HL-60/S4 treated with phorbol 12-myristate 13-acetate at 8.2 ng/mL for 4 days and 3 days (cell line): ENCODE data around the gene NINL.
"Not testable (repeated sequence)": the region's sequence is repeated elsewhere in the genome, so short reads cannot be mapped to it uniquely, and the experiment has no call there.

ENCODE experiments used
- in situ Hi-C: fragments of 300-500 bp; cut with MboI; formaldehyde crosslinking; loops from 2 replicates; pipeline ENCODE4 v1.15.0; 2022; ENCODE audit warnings: low sequenced_read_pairs

The NINL gene

GRCh38 chr20:25553819-25554296 lies 31.5 kb downstream of the NINL start:
- in situ Hi-C loops: no loop called here

- in situ Hi-C loops: no loop called here
Measured at GRCh38 chr20:25552977-25553376, 32.4 kb downstream of the NINL start.

DNA sequence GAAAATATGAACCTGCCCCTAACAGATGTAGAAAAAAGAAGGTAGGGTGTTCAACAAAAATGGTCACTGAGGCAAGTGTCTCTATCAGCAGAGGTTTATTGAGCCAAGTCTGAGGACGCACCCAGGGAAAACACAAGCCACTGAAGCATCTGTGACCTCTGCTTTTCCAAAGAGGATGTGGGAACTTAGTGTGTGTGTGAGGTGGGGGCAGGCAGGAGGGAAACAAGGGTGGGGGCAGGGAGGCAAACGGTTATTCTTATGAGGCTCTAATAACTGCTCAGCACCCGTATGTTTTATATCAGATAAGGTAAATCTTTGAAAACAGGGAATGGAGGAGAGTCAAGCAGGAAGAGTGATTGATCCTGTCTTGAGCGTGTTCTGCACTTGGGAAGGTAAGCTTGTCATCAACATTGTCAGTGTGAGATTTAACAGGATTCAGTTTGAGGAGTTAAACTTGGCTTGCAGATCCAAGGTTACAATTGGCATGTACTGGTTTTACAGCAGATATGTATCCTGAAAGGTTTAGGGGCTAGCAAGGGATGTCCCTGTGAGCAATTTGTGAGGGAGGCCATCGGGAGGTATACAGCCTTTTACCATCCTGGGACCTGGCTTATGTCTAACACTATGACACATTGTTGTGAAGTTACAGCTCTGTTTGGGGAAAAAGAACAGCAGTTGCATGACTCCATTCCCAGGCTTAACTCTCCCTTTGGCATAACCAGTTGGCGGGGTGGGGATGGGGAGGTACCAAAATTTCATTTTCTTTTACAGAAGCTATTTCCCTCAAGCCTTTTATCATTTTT lies 33.7 kb downstream of the NINL start:
- in situ Hi-C loops: no loop called here

- in situ Hi-C loops: not testable (repeated sequence)
Measured at GRCh38 chr20:25550645-25551337, 34.5 kb downstream of the NINL start.

DNA sequence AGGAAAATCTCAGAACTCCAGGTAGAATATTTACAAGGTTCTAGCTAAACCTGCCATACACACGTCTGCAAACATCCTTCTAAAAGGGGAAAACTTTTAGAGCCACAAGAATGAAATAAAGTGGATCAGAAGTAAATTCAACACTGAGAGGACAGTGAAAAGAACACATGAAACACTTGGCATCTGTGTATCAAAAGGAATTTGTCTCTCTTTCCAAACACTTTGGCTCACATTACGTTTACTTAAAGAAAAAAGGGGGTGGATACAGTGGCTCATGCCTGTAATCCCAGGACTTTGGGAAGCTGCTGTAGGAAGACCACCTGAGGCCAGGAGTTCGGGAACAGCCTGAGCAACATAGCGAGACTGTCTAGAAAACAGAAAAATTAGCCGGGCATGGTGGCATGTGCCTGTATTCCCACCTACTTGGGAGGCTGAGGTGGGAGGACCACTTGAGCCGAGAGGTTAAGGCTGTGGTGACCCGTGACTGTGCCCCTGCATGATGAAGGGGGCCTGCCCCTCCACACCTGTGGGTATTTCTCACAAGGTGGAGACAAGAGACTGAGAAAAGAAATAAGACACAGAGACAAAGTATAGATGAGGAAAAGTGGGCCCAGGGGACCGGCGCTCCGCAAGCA lies 35.4 kb downstream of the NINL start:
- in situ Hi-C loops: no loop called here

DNA sequence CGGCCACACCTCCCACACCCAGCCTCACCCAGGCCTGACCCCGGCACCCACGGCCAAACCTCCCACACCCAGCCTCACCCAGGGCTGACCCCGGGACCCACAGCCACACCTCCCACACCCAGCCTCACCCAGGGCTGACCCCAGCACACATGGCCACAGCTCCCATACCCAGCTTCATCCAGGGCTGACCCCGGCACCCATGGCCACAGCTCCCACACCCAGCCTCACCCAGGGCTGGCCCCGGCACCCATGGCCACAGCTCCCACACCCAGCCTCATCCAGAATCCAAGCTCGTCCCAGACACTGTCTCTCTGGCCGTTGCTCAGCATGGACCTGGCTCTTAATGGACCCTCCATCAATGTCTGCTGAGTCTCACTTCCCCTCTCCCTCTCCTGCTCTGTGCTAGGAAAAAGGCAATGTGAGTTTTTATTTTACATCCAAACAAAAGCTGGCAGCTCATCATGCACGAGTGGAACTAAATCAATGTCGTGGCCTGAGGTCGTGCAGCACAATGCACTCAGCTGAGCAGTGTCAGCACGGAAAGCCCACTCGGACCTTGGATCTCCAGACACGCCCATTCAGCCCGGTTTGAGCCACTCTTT lies 36.1 kb downstream of the NINL start:
- in situ Hi-C loops: no loop called here

GRCh38 chr20:25548613-25549086 lies 36.7 kb downstream of the NINL start:
- in situ Hi-C loops: no loop called here

GRCh38 chr20:25547999-25548398 lies 37.3 kb downstream of the NINL start:
- in situ Hi-C loops: no loop called here

- in situ Hi-C loops: no loop called here
Measured at GRCh38 chr20:25547063-25547462, 38.3 kb downstream of the NINL start.

DNA sequence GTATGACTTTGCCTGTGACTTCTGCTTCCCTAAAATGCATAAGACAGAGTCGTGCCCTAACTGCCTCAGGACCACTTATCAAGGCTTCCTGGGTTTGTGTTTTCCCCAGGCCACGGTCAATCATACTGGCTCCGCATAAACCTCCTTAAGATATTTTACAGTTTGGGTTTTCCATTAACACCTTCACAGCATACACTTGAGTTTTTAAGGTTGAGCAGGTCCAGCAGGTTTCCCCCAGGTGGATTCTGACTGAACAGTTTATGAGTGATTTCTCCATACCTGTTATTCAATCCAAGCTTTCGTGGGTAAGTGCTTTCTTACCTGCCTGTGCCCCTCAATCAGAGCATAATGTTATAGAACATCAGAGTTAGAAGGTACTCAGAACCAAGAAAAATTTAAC lies 39.3 kb downstream of the NINL start:
- in situ Hi-C loops: no loop called here

GRCh38 chr20:25545171-25545570 lies 40.2 kb downstream of the NINL start:
- in situ Hi-C loops: no loop called here

- in situ Hi-C loops: no loop called here
Measured at GRCh38 chr20:25544734-25545133, 40.6 kb downstream of the NINL start.

DNA sequence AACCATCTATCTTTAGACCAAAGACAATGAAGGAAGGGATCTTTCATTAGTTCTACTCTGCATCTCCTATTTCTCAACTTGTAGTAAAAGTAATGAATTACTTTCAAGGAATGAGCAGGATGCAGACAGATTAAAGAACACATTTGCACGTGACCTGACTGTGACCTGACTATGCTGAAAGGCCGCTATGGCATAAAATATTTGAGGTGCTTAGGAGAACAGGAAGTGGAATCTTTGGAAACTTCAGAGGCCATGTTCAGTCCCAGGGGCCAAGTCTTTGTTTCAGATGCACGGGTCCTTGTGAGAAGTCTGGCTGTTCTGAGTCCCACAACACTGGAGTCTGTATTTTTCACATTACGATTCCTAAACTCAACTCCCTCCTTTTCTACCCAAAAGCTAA lies 41.0 kb downstream of the NINL start:
- in situ Hi-C loops: no loop called here

- in situ Hi-C loops: no loop called here
Measured at GRCh38 chr20:25543068-25543467, 42.3 kb downstream of the NINL start.

DNA sequence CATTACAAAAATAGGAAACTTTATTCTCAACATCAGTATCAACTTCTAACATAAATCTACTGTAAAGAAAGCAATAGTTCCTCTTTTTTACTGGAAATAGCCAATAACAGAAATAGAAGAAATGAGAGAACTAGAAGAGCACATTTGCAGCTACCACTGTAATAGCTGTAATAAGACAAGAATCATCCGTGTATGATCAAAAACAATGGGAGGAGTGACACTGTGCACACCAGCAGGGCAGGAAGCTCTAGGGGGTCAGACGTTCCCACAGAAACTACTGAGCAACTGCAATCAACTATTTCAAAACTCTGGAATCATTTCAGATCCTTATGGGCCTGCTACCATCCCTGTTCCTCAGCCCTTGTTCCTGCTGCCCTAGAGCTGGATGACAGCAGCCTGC lies 43.7 kb downstream of the NINL start:
- in situ Hi-C loops: no loop called here

DNA sequence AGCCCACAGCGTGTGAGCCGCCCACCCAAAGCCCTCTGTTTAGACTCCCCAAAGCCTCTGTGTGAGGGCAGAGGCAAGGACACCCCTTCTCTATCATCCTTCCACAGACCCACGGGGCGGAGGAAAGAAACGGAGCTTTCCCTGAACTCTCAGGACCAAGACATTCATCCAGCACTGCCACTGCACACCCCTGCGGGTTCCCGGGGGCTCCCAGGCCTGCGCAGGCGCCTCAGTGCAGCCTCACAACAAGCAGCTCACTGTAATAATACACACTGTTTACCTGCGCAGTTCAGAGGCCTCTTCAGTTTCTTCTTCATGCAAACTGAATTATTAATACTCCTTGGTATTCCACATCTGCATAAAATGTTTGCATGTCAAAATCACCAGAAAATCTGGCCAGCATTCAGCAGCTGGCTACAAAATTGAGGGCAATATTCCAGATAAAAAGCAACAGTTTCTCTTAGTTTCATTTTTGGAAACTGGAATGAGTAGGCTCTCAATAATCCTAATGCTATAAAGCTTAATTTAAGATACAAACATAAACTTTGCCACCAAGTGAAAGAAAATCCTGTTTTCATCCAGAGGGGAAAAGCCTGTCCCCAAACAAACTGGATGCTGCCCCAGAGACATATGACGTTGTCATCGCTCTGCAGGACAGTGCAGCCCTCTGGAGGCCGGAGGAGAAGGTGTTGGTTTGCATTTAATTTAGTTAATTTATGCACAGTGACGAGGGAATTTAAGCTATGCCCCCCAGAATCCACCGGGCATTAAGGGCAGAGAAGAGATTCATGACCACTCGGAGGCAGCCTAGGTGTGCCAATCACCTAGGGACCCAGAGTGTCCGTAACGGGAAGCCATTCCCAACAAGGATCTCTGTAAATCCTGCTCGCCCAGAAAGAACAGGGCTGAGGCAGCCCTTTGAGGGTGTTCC lies 45.3 kb downstream of the NINL start:
- in situ Hi-C loops: no loop called here

DNA sequence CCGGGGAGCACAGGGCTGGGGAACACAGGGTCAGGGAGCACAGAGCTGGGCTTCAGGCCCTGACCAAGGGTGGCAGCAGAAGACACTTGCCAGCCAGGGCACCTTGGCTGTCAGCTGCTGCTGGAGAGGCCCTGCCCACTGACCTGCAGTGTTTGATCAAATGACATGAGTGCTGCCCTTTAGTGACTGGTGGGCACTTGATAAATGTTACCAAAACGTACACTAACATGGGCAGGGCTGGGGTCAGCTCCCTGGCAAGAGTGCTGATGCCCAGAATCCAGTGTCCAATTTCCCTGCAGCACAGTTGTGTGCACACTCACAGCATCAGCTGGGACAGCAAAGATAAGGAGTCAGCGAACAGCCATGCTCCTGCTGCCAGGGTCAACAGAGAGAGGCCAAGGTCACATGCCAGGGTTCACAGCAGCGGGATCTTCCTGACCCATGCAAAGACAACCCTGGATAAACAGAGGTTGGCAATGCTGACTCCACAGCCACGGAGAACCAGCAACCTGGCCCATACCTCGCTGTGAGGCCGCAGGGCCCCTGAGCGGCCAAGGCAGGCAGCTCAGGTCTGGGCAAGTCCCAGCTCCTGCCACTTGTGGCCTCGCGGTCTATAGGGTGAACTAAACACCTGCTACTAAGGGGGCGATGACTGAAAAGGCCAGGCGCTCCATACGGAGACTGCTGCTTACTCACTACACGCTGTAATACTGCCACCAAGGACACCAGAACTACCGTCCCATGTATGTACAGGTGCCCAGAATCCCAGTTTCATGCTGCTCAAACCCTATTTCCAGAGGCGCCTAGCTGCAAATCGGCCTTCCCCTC lies 46.3 kb downstream of the NINL start:
- in situ Hi-C loops: no loop called here

DNA sequence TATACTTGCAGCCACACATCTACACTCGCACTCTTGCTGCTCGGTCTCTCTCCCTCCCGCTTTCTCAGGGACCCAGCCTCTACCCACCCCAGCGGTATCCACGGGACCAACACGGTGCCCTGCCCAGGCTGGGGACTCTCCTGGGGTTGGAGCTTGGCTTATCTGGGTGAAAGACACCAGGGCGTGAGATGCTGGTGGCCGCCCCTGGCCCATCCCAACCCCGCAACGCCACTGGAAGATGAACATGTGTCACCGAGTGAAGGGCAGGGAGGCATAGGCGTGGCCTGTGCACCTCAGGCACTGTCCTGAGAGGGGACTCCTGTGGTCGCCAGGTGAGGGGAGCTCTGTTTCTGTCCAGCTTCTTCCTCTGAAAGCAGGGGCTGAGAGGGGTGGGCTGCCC lies 47.4 kb downstream of the NINL start:
- in situ Hi-C loops: no loop called here

GRCh38 chr20:25535762-25536161 lies 49.6 kb downstream of the NINL start:
- in situ Hi-C loops: no loop called here
